ENCODE measurements around the gene ELF3.
"Not testable (repeated sequence)": the region's sequence is repeated elsewhere in the genome, so short reads cannot be mapped to it uniquely, and the experiment has no call there.

Gene ELF3

GRCh38 chr1:202058001-202058908 is 47.9 kb downstream of the ELF3 start:
- no peak for DNase-seq (ENCODE audit: low spot score)
- in situ Hi-C loops (cut with MboI; ENCODE audit: low pct_unique_long_range_greater_than_20kb, low sequenced_read_pairs, unreplicated experiment), result no loop called here
- TF ChIP-seq CTCF (IDR thresholded peaks at IDR 0.05; ENCODE audit: extremely low read depth, insufficient read depth, missing control alignments), result no peak

- TF ChIP-seq CTCF (IDR thresholded peaks at IDR 0.05; ENCODE audit: extremely low read depth, insufficient read depth, missing control alignments), result no peak
- in situ Hi-C loops (cut with MboI; ENCODE audit: low pct_unique_long_range_greater_than_20kb, low sequenced_read_pairs, unreplicated experiment), result no loop called here
- DNase-seq (ENCODE audit: low spot score), result no peak
These were observed 50.7 kb downstream of the ELF3 start for GRCh38 chr1:202061055-202061454.

GRCh38 chr1:202061787-202062186 is 51.4 kb downstream of the ELF3 start:
- in situ Hi-C loops (cut with MboI; ENCODE audit: low pct_unique_long_range_greater_than_20kb, low sequenced_read_pairs, unreplicated experiment); DNase-seq (ENCODE audit: low spot score): not testable (repeated sequence)

GRCh38 chr1:202062636-202063035 is 52.2 kb downstream of the ELF3 start:
- in situ Hi-C loops (cut with MboI; ENCODE audit: low pct_unique_long_range_greater_than_20kb, low sequenced_read_pairs, unreplicated experiment); DNase-seq (ENCODE audit: low spot score): not testable (repeated sequence)

- no peak for DNase-seq (ENCODE audit: low spot score)
- in situ Hi-C loops (cut with MboI; ENCODE audit: low pct_unique_long_range_greater_than_20kb, low sequenced_read_pairs, unreplicated experiment), result no loop called here
- no peak for TF ChIP-seq CTCF (IDR thresholded peaks at IDR 0.05; ENCODE audit: extremely low read depth, insufficient read depth, missing control alignments)
These were observed 52.7 kb downstream of the ELF3 start for GRCh38 chr1:202063093-202063492.

- DNase-seq (ENCODE audit: low spot score); in situ Hi-C loops (cut with MboI; ENCODE audit: low pct_unique_long_range_greater_than_20kb, low sequenced_read_pairs, unreplicated experiment): not testable (repeated sequence)
These were observed 54.5 kb downstream of the ELF3 start for GRCh38 chr1:202064889-202065312.

Measured in GM13977 (cell line).